ENCODE measurements around the gene TARS1.

DNA sequence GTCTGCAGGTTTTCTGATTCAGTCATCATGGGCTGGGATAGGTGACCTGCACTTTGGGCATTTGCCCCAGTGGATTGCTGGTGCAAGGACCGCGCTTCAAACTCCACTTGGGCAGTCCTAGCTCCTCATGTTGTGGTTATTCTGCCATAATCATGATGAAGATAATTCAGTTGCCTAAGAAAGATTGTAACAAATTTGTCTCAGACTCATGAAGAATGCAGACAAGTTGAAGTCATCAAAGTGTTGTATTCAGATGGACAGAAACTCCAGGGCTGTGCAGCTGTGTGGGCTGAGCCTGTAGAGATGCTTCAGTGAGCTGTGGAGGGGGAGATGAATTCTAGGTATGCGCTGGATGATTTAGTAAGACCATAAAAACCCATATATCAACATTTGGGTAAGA is 38.5 kb downstream of the TARS1 start:
- TF ChIP-seq CTCF (IDR thresholded peaks at IDR 0.05) (no peak), POLR2A (IDR thresholded peaks at IDR 0.05) (no peak), EP300 (IDR thresholded peaks at IDR 0.05) (no peak)
